ENCODE data around the gene XPO6. TPM values are rescaled to one million over a fixed set of nuclear protein-coding genes. Genes with fewer than 3 reads are reported as not detected.
"Not testable (repeated sequence)": the region's sequence is repeated elsewhere in the genome, so short reads cannot be mapped to it uniquely, and the experiment has no call there.

The XPO6 gene
- total RNA-seq, 4 donors from 2014 or later: 69.0 to 90.8 (median 76.0) TPM

DNA sequence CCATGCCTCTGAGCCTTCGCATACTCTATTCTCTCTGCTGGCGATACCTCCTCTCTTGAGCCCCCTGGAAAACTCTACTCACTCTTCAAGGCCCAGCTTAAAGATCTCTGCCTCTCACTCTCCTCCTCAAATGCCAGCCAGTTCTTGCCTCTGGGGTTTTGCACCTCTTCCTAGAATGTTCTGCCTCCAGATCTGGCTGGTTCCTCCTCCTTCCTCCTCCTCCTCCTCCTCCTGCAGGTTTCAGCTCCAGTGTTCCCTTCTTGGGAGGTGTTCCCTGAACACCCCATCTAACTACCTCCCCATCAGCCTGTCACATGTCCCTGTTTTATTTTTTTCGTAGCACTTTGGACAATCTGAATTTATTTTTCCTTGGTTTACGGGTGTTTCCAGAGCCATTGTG lies 45.5 kb upstream of the XPO6 start:
- Histone ChIP-seq H3K4me3 (no peak overlapping the region), H3K27ac (no peak overlapping the region), H3K27me3 (peaks cover 0 to 42% (median 0%) of the 10 kb centered on the region in 4 donors), H3K36me3 (no peaks in the 10 kb centered on the region), H3K9me3 (no peaks in the 10 kb centered on the region), H3K4me1 (peaks cover 0 to 12% (median 5%) of the 10 kb centered on the region in 3 donors)
- intact Hi-C loops (cut with DNase I): no loop called here
- WGBS, 2 donors: 65 to 77% methylated on average over 4 of the region's 4 CpGs
- no peak for TF ChIP-seq POLR2A (IDR thresholded peaks at IDR 0.05)
- TF ChIP-seq, protein P1, sequence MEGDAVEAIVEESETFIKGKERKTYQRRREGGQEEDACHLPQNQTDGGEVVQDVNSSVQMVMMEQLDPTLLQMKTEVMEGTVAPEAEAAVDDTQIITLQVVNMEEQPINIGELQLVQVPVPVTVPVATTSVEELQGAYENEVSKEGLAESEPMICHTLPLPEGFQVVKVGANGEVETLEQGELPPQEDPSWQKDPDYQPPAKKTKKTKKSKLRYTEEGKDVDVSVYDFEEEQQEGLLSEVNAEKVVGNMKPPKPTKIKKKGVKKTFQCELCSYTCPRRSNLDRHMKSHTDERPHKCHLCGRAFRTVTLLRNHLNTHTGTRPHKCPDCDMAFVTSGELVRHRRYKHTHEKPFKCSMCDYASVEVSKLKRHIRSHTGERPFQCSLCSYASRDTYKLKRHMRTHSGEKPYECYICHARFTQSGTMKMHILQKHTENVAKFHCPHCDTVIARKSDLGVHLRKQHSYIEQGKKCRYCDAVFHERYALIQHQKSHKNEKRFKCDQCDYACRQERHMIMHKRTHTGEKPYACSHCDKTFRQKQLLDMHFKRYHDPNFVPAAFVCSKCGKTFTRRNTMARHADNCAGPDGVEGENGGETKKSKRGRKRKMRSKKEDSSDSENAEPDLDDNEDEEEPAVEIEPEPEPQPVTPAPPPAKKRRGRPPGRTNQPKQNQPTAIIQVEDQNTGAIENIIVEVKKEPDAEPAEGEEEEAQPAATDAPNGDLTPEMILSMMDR (IDR thresholded peaks at IDR 0.05): no peak
- no peak for DNase-seq

DNA sequence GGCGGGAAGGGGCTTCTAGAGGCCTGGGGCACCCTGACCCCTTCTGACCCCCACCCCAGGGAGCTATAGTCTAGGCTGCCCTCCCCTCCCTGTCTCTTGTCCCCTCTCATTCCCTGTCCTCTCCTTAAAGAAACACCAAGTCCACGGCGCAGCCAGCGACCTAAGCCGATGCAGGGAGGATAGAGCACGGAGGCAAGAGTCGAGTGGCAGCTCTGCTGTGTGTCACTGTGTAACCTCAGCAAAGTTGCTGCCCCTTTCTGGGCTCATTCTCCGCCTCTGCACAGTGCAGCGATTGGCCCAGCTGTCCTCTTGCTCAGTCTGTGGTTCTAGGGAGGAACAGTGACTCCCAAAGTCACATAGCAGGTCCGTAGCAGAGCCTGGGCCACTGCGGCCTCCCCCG lies 44.1 kb upstream of the XPO6 start:
- no peak overlapping the region for H3K4me3 ChIP-seq
- H3K27me3 ChIP-seq: peaks cover 0 to 30% (median 0%) of the 10 kb centered on the region in 4 donors
- intact Hi-C loops (cut with DNase I): no loop called here
- H3K4me1 ChIP-seq: peaks cover 0 to 12% (median 5%) of the 10 kb centered on the region in 3 donors
- H3K9me3 ChIP-seq: no peaks in the 10 kb centered on the region
- 71 to 87% methylated on average over 6 to 12 of the region's 12 CpGs for WGBS, 2 donors
- no peak for DNase-seq
- no peaks in the 10 kb centered on the region for H3K36me3 ChIP-seq
- H3K27ac ChIP-seq: no peak overlapping the region
- TF ChIP-seq, protein P1 (IDR thresholded peaks at IDR 0.05): no peak
- no peak for TF ChIP-seq POLR2A (IDR thresholded peaks at IDR 0.05)

DNA sequence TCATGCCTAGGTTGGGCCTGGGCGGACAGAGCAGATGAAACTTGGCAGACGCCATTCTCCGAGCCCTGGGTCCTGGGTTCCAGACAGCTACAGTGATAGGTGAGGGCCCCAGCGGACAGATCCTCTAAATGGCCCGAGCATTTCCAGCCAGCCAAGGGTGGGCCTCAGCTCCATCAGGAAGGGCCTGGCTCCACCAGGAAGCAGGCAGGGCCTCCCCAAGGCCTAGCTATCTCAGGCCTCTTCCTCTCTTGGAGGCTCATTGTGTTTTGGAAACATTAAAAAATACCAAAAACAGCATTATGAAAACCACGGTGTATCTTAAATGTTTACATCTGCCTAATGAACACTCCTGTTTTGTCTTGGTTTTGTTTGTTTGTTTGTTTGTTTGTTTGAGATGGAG lies 42.4 kb upstream of the XPO6 start:
- intact Hi-C loops (cut with DNase I): no loop called here
- H3K4me1 ChIP-seq: peaks cover 0 to 12% (median 5%) of the 10 kb centered on the region in 3 donors
- H3K36me3 ChIP-seq: no peaks in the 10 kb centered on the region
- no peak overlapping the region for H3K27ac ChIP-seq
- H3K9me3 ChIP-seq: no peaks in the 10 kb centered on the region
- DNase-seq: no peak
- peaks cover 0 to 14% (median 0%) of the 10 kb centered on the region in 4 donors for H3K27me3 ChIP-seq
- 84 to 94% methylated on average over 4 to 5 of the region's 6 CpGs for WGBS, 2 donors
- no peak for TF ChIP-seq POLR2A (IDR thresholded peaks at IDR 0.05)
- TF ChIP-seq, protein P1 (IDR thresholded peaks at IDR 0.05): no peak
- H3K4me3 ChIP-seq: no peak overlapping the region

DNA sequence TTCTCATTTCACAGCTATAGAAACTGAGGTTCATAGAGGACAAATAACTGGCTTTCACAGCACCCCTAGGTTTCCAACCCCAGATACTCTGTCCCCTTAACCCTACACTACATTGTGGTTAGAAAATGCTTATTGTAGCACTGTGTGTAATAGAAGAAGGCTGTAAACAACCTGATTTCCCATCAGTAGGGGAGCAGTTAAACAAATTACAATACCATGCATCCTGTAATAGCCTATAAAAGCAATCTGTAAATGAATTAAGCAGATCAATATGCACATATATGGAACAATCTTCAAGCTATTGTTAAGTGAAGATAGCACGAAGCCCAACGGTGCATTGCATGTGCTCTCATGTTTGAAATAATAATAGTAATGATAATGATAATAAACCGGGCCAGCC lies 39.2 kb upstream of the XPO6 start:
- intact Hi-C loops (cut with DNase I): no loop called here
- Histone ChIP-seq H3K36me3 (no peaks in the 10 kb centered on the region), H3K9me3 (no peaks in the 10 kb centered on the region), H3K4me3 (no peak overlapping the region), H3K27me3 (no peaks in the 10 kb centered on the region), H3K4me1 (no peaks in the 10 kb centered on the region), H3K27ac (no peak overlapping the region)
- TF ChIP-seq, protein P1 (IDR thresholded peaks at IDR 0.05): no peak
- TF ChIP-seq POLR2A (IDR thresholded peaks at IDR 0.05): no peak
- 47 to 55% methylated on average over 3 of the region's 3 CpGs for WGBS, 2 donors
- DNase-seq: no peak

DNA sequence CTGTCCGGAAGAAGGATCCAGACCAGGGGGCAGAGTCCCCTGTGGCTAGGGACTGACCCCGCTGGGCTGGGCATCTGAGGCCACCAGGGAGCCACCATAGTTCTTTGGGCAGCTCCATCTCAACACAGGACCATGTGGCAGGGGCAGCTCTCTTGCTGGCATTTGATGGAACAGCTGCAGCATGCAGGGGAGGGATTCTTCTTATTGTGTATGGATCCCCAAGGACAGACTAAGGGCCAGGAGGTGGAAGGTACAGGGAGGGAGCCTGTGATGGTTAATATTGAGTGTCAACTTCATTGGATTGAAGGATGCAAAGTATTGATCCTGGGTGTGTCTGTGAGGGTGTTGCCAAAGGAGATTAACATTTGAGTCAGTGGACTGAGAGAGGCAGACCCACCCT lies 37.7 kb upstream of the XPO6 start:
- intact Hi-C loops (cut with DNase I); H3K4me3 ChIP-seq; H3K27ac ChIP-seq; H3K27me3 ChIP-seq; DNase-seq; H3K4me1 ChIP-seq; H3K9me3 ChIP-seq; H3K36me3 ChIP-seq: not testable (repeated sequence)
- 71 to 74% methylated on average over 1 to 2 of the region's 2 CpGs for WGBS, 2 donors

DNA sequence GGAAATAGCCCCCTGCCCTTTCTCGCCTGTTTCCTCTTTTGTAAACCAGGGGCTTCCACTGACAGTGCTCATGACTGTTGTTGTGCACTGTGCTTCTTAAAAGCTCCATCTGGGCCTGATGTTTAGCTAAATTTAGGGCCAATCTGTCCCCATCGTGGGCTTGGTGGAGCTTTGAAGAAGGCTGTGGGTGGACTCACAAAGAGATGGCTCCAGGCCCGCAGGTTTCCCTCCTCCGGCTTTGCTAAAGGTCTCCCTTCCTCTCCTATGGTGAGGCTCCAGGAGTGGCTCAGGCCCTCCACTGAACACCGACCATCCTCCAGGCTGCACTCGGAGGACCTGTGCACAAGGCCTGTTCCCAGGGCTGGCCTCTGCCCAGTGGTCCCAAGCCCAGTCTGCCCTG lies 30.2 kb upstream of the XPO6 start:
- Histone ChIP-seq H3K9me3 (peaks cover 0 to 4% (median 4%) of the 10 kb centered on the region in 3 donors), H3K27ac (no peak overlapping the region), H3K4me1 (no peaks in the 10 kb centered on the region), H3K27me3 (no peaks in the 10 kb centered on the region), H3K36me3 (no peaks in the 10 kb centered on the region), H3K4me3 (no peak overlapping the region)
- intact Hi-C loops (cut with DNase I): no loop called here
- WGBS, 2 donors: 90% methylated on average over 1 to 5 of the region's 6 CpGs
- DNase-seq: no peak
- TF ChIP-seq, protein P1 (IDR thresholded peaks at IDR 0.05): no peak
- TF ChIP-seq POLR2A (IDR thresholded peaks at IDR 0.05): no peak
